GM20000 (cell line): ENCODE measurements around the gene COL5A1.

ENCODE experiments used
- DNase-seq: peaks from one replicate; pipeline ENCODE4 v3.0.0; 2012; ENCODE audit warnings: low spot score
- CTCF ChIP-seq: IDR thresholded peaks from 2 replicates; pipeline ENCODE4 v1.5.1; 2012; ENCODE audit warnings: mild to moderate bottlenecking, control low read depth; ENCODE audit errors: extremely low read depth, missing control alignments

The COL5A1 gene

GRCh38 chr9:134827993-134828392 lies 186.4 kb downstream of the COL5A1 start:
- TF ChIP-seq CTCF = no peak

GRCh38 chr9:134828892-134829291 lies 187.3 kb downstream of the COL5A1 start:
- no peak for TF ChIP-seq CTCF
- DNase-seq = no peak

More at GRCh38 chr9:134827993-134828392, 186.4 kb downstream of the COL5A1 start:
- DNase-seq = no peak

- TF ChIP-seq CTCF = no peak
- no peak for DNase-seq
Observed at GRCh38 chr9:134829356-134829937, 187.8 kb downstream of the COL5A1 start.

- no peak for DNase-seq
- no peak for TF ChIP-seq CTCF
Observed at GRCh38 chr9:134830126-134830525, 188.5 kb downstream of the COL5A1 start.

- TF ChIP-seq CTCF = no peak
Observed at GRCh38 chr9:134830926-134831720, 189.5 kb downstream of the COL5A1 start.

GRCh38 chr9:134832471-134832870 lies 190.9 kb downstream of the COL5A1 start:
- no peak for DNase-seq
- TF ChIP-seq CTCF = no peak

More at GRCh38 chr9:134830926-134831720, 189.5 kb downstream of the COL5A1 start:
- DNase-seq = no peak

- no peak for DNase-seq
Observed at GRCh38 chr9:134833294-134833880, 191.8 kb downstream of the COL5A1 start.

More at GRCh38 chr9:134833294-134833880, 191.8 kb downstream of the COL5A1 start:
- no peak for TF ChIP-seq CTCF
